SK-N-SH (cell line): ENCODE results near the gene RBM38. TPM values are rescaled to one million over a fixed set of nuclear protein-coding genes. Genes with fewer than 3 reads are reported as not detected.

Experiments
- CTCF ChIA-PET: fragments of 300-600, 350-600 bp; formaldehyde crosslinking; extraction: SDS; loops from one replicate; lab custom pipeline; 2021; lab: Yijun Ruan, JAX
- POLR2A ChIA-PET: fragments of 350-600 bp; sonication (Branson Sonifier 250); formaldehyde crosslinking; extraction: SDS; loops from one replicate; lab custom pipeline; 2020; ENCODE audit warnings: antibody characterized with exemption, inconsistent platforms; lab: Yijun Ruan, JAX
- DNase-seq: peaks from one replicate; pipeline ENCODE4 v3.0.0; 2012
- H2AFZ ChIP-seq: fragments of 200-600 bp; sonication (generic); 2 replicates; pipeline ENCODE4 v1.8.1; 2016; ENCODE audit warnings: antibody characterized with exemption, mild to moderate bottlenecking, low read depth
- H3F3A ChIP-seq: fragments of 200-600 bp; sonication (generic); replicated peaks from 2 replicates; pipeline ENCODE3; 2016; ENCODE audit warnings: antibody characterized with exemption, mild to moderate bottlenecking; ENCODE audit not compliant: insufficient read depth
- H3K27ac ChIP-seq, 2 experiments: fragments of 200-500 bp in 1 of 2; fragments of 200-600 bp in 1 of 2; sonication (Bioruptor generic) in 1 of 2; sonication (generic), shearing (Covaris generic) in 1 of 2; 2 replicates each; pipeline versions ENCODE4 v1.5.1 to v1.6.1; 2014 to 2016; ENCODE audit warnings: low read depth in 2 of 2, inconsistent platforms in 1 of 2, low read length in 1 of 2, mild to moderate bottlenecking in 1 of 2, mixed read lengths in 1 of 2
- H3K27me3 ChIP-seq: fragments of 200-600 bp; sonication (generic), shearing (Covaris generic); 2 replicates; pipeline ENCODE4 v1.6.1; 2016; ENCODE audit warnings: mixed run types; ENCODE audit not compliant: insufficient read depth
- H3K36me3 ChIP-seq, 2 experiments: fragments of 200-500 bp in 1 of 2; fragments of 200-600 bp in 1 of 2; sonication (Bioruptor generic) in 1 of 2; sonication (generic) in 1 of 2; replicated peaks in 1 of 2; 2 replicates each; pipeline versions ENCODE3 to v1.5.1; 2014 to 2016; ENCODE audit warnings: low read length in 1 of 2, mild to moderate bottlenecking in 1 of 2; ENCODE audit not compliant: insufficient read depth in 2 of 2, control insufficient read depth in 1 of 2
- H3K4me1 ChIP-seq, 2 experiments: fragments of 200-500 bp in 1 of 2; fragments of 200-600 bp in 1 of 2; sonication (Bioruptor generic) in 1 of 2; sonication (generic), shearing (Covaris generic) in 1 of 2; 2 replicates each; pipeline versions ENCODE4 v1.5.1 to v1.6.1; 2014 to 2016; ENCODE audit warnings: low read depth in 1 of 2, low read length in 1 of 2, mixed run types in 1 of 2; ENCODE audit not compliant: insufficient read depth in 2 of 2, control insufficient read depth in 1 of 2
- H3K4me2 ChIP-seq: fragments of 200-600 bp; sonication (generic), shearing (Covaris generic); 2 replicates; pipeline ENCODE4 v1.6.1; 2017; ENCODE audit warnings: mixed run types
- H3K4me3 ChIP-seq, 2 experiments: fragments of 200-500 bp in 1 of 2; fragments of 200-600 bp in 1 of 2; sonication (Bioruptor generic) in 1 of 2; sonication (generic), shearing (Covaris generic) in 1 of 2; 2 replicates each; pipeline versions ENCODE4 v1.5.1 to v1.8.1; 2014 to 2016; ENCODE audit warnings: low read depth in 2 of 2, inconsistent platforms in 1 of 2, low read length in 1 of 2, mild to moderate bottlenecking in 1 of 2, mixed read lengths in 1 of 2, moderate library complexity in 1 of 2
- H3K79me2 ChIP-seq: fragments of 200-600 bp; sonication (generic); 2 replicates; pipeline ENCODE4 v1.8.1; 2017; ENCODE audit warnings: mild to moderate bottlenecking; ENCODE audit not compliant: insufficient read depth
- H3K9ac ChIP-seq: fragments of 200-600 bp; sonication (generic); 2 replicates; pipeline ENCODE4 v1.6.1; 2017; ENCODE audit warnings: mixed run types
- H3K9me2 ChIP-seq: fragments of 200-600 bp; sonication (generic); 2 replicates; pipeline ENCODE4 v1.6.1; 2017; ENCODE audit warnings: mixed run types
- H3K9me3 ChIP-seq: fragments of 200-600 bp; sonication (generic); 2 replicates; pipeline ENCODE4 v1.6.1; 2017; ENCODE audit warnings: mixed run types, mild to moderate bottlenecking, moderate library complexity
- H4K20me1 ChIP-seq: fragments of 200-600 bp; sonication (generic); 2 replicates; pipeline ENCODE4 v1.6.1; 2017; ENCODE audit warnings: mild to moderate bottlenecking, mixed run types; ENCODE audit not compliant: insufficient read depth
- EP300 ChIP-seq, 2 experiments: IDR thresholded peaks; 2 replicates each; pipeline versions ENCODE4 v1.4.0 to v1.6.1; 2012; ENCODE audit warnings: borderline replicate concordance in 1 of 2, low read depth in 1 of 2, low read length in 1 of 2
- EZH2phosphoT487 ChIP-seq: fragments of 200-600 bp; sonication (generic); IDR thresholded peaks from 2 replicates; pipeline ENCODE4 v1.6.1; 2017; ENCODE audit warnings: low read depth, mixed run types, mild to moderate bottlenecking, antibody characterized with exemption, moderate library complexity, borderline replicate concordance
- FOXJ3 ChIP-seq: sonication (generic); formaldehyde crosslinking; IDR thresholded peaks from 2 replicates; pipeline ENCODE4 v1.5.1; 2020; ENCODE audit warnings: mild to moderate bottlenecking, missing genetic modification reagents
- FOXM1 ChIP-seq: IDR thresholded peaks from 2 replicates; pipeline ENCODE4 v1.4.0; 2012; ENCODE audit warnings: low read depth, mild to moderate bottlenecking
- MXI1 ChIP-seq: IDR thresholded peaks from 2 replicates; pipeline ENCODE4 v1.6.1; 2012; ENCODE audit warnings: mild to moderate bottlenecking, low read depth, low read length, improper control_type of control experiment
- NFIC ChIP-seq: IDR thresholded peaks from 2 replicates; pipeline ENCODE4 v1.4.0; 2012; ENCODE audit warnings: borderline replicate concordance
- NRF1 ChIP-seq: IDR thresholded peaks from 2 replicates; pipeline ENCODE4 v1.6.1; 2012; ENCODE audit warnings: low read depth, mild to moderate bottlenecking, low read length
- POLR2AphosphoS5 ChIP-seq: IDR thresholded peaks from 2 replicates; pipeline ENCODE4 v1.6.1; 2012; ENCODE audit warnings: low read depth, low read length
- RAD21 ChIP-seq: IDR thresholded peaks from 2 replicates; pipeline ENCODE4 v1.6.1; 2012; ENCODE audit warnings: mild to moderate bottlenecking, low read length
- RFX5 ChIP-seq: IDR thresholded peaks from 2 replicates; pipeline ENCODE4 v1.6.1; 2012; ENCODE audit warnings: mild to moderate bottlenecking, improper control_type of control experiment, low read length
- SMC3 ChIP-seq: IDR thresholded peaks from 2 replicates; pipeline ENCODE4 v1.6.1; 2012; ENCODE audit warnings: low read depth, low read length, improper control_type of control experiment
- TEAD4 ChIP-seq: IDR thresholded peaks from 2 replicates; pipeline ENCODE4 v1.4.0; 2012; ENCODE audit warnings: mild to moderate bottlenecking, borderline replicate concordance; ENCODE audit not compliant: insufficient read depth
- WGBS: methylation state at CpG from one replicate; pipeline ENCODE4 v1.1.6; 2017; ENCODE audit warnings: low lambda C conversion rate; 5-methylcytosine and 5-hydroxymethylcytosine counted together
- polyA plus RNA-seq, 3 experiments: library from polyadenylated mRNA; depleted of rRNA; stranded (reverse); fragments of >200 nt; gene quantifications; 2 replicates each; pipeline ENCODE4 v1.2.3, GENCODE V29; 2012
- TF ChIP-seq, protein P1 (sequence below): IDR thresholded peaks from 2 replicates; pipeline ENCODE4 v1.4.0; 2012; ENCODE audit warnings: low read depth, borderline replicate concordance
- TF ChIP-seq, protein P2 (sequence below): fragments of 200-600 bp; sonication (generic); IDR thresholded peaks from 2 replicates; pipeline ENCODE4 v1.6.1; 2017; ENCODE audit warnings: antibody characterized with exemption, mild to moderate bottlenecking, moderate library complexity
- TF ChIP-seq, protein P3 (sequence below): IDR thresholded peaks from 2 replicates; pipeline ENCODE4 v1.4.0; 2012; ENCODE audit warnings: low read depth, borderline replicate concordance
- TF ChIP-seq, protein P4 (sequence below): IDR thresholded peaks from 2 replicates; pipeline ENCODE4 v1.6.1; 2012; ENCODE audit warnings: mild to moderate bottlenecking, low read depth, low read length, moderate library complexity

RBM38 gene
- polyA plus RNA-seq, 1 of the 3 experiments (the other 2 are of a cell fraction), result 11.5 TPM

DNA sequence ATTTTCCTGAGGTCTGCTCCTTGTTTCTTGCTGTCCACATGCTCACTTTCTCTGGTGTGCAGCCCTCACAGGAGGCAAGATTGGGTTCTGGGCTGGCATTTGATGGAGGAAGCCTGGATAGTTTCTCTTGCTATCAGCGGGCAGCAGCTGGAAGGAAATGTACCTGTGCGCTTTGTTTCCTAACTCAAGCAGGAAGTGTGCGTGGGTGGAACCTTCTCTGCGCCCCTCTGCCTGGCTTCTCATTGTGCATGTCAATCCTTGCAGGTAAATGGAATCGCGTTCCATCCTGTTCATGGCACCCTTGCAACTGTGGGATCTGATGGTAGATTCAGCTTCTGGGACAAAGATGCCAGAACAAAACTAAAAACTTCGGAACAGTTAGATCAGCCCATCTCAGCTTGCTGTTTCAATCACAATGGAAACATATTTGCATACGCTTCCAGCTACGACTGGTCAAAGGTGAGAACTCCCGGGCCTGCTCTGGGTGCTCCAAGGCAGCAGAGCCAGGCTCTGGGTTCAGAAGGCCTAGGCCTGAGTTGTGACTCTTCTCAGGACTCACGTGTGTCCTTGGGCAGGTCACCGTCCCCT is 16.8 kb upstream of the RBM38 start:
- Histone ChIP-seq H3K27ac (no peak overlapping the region), H4K20me1 (no peaks in the 10 kb centered on the region), H3K36me3 (peaks cover 28 to 93% of the 10 kb centered on the region in 2 experiments), H3K9ac (no peak overlapping the region), H3K4me3 (no peak overlapping the region), H3K27me3 (no peaks in the 10 kb centered on the region), H3K4me2 (no peak overlapping the region), H3F3A (no peaks in the 10 kb centered on the region), H2AFZ (no peak overlapping the region), H3K9me2 (no peaks in the 10 kb centered on the region), H3K4me1 (no peaks in the 10 kb centered on the region), H3K9me3 (no peaks in the 10 kb centered on the region), H3K79me2 (no peaks in the 10 kb centered on the region)
- 97% methylated on average over 10 of the region's 12 CpGs for WGBS
- no peak for DNase-seq
- ChIA-PET POLR2A (interaction anchor here (0.6 kb wide), 1 partner anchor 93 kb away, joined by 3 read pairs; no protein-coding TSS in a partner anchor), CTCF (interaction anchor here (0.6 to 3.5 kb wide), 6 partner anchors 28 to 236 kb away, joined by 3 to 19 read pairs (median 4); no protein-coding TSS in a partner anchor)
- no peak for TF ChIP-seq TEAD4
- no peak for TF ChIP-seq EP300 (IDR thresholded peaks at IDR 0.05; ENCODE audit: borderline replicate concordance in 1 of 2, low read depth in 1 of 2, low read length in 1 of 2)
- no peak for TF ChIP-seq SMC3
- no peak for TF ChIP-seq FOXM1
- TF ChIP-seq RFX5, result no peak
- TF ChIP-seq MXI1, result no peak
- no peak for TF ChIP-seq NRF1
- TF ChIP-seq RAD21, result no peak
- TF ChIP-seq, protein P1, sequence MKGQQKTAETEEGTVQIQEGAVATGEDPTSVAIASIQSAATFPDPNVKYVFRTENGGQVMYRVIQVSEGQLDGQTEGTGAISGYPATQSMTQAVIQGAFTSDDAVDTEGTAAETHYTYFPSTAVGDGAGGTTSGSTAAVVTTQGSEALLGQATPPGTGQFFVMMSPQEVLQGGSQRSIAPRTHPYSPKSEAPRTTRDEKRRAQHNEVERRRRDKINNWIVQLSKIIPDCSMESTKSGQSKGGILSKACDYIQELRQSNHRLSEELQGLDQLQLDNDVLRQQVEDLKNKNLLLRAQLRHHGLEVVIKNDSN, result no peak
- TF ChIP-seq, protein P2, sequence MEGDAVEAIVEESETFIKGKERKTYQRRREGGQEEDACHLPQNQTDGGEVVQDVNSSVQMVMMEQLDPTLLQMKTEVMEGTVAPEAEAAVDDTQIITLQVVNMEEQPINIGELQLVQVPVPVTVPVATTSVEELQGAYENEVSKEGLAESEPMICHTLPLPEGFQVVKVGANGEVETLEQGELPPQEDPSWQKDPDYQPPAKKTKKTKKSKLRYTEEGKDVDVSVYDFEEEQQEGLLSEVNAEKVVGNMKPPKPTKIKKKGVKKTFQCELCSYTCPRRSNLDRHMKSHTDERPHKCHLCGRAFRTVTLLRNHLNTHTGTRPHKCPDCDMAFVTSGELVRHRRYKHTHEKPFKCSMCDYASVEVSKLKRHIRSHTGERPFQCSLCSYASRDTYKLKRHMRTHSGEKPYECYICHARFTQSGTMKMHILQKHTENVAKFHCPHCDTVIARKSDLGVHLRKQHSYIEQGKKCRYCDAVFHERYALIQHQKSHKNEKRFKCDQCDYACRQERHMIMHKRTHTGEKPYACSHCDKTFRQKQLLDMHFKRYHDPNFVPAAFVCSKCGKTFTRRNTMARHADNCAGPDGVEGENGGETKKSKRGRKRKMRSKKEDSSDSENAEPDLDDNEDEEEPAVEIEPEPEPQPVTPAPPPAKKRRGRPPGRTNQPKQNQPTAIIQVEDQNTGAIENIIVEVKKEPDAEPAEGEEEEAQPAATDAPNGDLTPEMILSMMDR, result no peak
- no peak for TF ChIP-seq EZH2phosphoT487

DNA sequence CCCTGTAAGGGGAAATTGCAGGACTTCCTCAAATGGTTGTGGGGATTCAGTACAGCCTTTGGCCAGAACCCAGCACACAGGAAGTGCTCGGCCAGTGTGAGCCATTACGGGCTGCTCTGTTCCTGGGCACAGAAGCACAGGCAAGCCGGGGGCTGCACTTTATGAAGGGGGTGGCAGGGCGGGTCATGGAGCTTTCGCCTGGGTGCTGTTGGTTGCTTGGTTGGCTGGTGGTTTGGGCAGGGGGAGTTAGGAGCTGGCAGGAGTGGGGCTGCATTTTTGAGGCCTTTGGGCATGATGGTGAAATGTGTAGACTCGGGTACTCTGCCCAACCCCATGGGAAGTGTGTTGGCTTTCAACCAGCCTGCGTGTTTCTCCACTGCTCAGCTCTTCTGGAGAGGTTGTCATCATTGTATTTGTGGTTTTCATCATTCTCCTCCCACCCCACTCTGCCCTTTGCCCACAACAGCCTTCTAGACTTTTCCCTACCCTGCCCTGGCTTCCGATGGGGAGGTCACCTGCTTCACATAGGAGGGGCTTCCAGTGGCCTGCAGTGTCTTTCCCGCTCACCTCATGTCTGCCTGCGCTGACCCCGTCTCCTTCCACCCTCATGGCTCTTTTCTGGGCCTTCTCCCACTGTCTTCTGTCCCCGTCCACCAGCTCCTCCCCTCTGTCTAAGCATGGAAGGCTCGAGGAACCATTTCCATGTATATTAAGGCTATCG is 16.1 kb upstream of the RBM38 start:
- ChIA-PET POLR2A (no interaction called here), CTCF (interaction anchor here (0.6 to 3.5 kb wide), 5 partner anchors 28 to 236 kb away, joined by 3 to 19 read pairs (median 4); no protein-coding TSS in a partner anchor)
- TF ChIP-seq, protein P3, sequence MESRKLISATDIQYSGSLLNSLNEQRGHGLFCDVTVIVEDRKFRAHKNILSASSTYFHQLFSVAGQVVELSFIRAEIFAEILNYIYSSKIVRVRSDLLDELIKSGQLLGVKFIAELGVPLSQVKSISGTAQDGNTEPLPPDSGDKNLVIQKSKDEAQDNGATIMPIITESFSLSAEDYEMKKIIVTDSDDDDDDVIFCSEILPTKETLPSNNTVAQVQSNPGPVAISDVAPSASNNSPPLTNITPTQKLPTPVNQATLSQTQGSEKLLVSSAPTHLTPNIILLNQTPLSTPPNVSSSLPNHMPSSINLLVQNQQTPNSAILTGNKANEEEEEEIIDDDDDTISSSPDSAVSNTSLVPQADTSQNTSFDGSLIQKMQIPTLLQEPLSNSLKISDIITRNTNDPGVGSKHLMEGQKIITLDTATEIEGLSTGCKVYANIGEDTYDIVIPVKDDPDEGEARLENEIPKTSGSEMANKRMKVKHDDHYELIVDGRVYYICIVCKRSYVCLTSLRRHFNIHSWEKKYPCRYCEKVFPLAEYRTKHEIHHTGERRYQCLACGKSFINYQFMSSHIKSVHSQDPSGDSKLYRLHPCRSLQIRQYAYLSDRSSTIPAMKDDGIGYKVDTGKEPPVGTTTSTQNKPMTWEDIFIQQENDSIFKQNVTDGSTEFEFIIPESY, result no peak
- TF ChIP-seq, protein P4, sequence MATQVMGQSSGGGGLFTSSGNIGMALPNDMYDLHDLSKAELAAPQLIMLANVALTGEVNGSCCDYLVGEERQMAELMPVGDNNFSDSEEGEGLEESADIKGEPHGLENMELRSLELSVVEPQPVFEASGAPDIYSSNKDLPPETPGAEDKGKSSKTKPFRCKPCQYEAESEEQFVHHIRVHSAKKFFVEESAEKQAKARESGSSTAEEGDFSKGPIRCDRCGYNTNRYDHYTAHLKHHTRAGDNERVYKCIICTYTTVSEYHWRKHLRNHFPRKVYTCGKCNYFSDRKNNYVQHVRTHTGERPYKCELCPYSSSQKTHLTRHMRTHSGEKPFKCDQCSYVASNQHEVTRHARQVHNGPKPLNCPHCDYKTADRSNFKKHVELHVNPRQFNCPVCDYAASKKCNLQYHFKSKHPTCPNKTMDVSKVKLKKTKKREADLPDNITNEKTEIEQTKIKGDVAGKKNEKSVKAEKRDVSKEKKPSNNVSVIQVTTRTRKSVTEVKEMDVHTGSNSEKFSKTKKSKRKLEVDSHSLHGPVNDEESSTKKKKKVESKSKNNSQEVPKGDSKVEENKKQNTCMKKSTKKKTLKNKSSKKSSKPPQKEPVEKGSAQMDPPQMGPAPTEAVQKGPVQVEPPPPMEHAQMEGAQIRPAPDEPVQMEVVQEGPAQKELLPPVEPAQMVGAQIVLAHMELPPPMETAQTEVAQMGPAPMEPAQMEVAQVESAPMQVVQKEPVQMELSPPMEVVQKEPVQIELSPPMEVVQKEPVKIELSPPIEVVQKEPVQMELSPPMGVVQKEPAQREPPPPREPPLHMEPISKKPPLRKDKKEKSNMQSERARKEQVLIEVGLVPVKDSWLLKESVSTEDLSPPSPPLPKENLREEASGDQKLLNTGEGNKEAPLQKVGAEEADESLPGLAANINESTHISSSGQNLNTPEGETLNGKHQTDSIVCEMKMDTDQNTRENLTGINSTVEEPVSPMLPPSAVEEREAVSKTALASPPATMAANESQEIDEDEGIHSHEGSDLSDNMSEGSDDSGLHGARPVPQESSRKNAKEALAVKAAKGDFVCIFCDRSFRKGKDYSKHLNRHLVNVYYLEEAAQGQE, result no peak
- TF ChIP-seq FOXM1, result no peak
- no peak for TF ChIP-seq NFIC
- no peak for TF ChIP-seq FOXJ3 (CRISPR knock-in tag)
- TF ChIP-seq POLR2AphosphoS5, result no peak

More for the DNA sequence above, 16.1 kb upstream of the RBM38 start:
- H4K20me1 ChIP-seq, result no peaks in the 10 kb centered on the region
- no peaks in the 10 kb centered on the region for H3K27me3 ChIP-seq
- WGBS, result 95% methylated on average over 12 of the region's 14 CpGs
- no peak overlapping the region for H2AFZ ChIP-seq
- H3K9me2 ChIP-seq, result no peaks in the 10 kb centered on the region
- H3K79me2 ChIP-seq, result no peaks in the 10 kb centered on the region
- no peaks in the 10 kb centered on the region for H3K9me3 ChIP-seq
- no peak for DNase-seq
- H3K4me3 ChIP-seq, result no peak overlapping the region
- no peaks in the 10 kb centered on the region for H3F3A ChIP-seq
- no peak overlapping the region for H3K4me2 ChIP-seq
- H3K9ac ChIP-seq, result no peak overlapping the region
- no peak overlapping the region for H3K27ac ChIP-seq
- H3K36me3 ChIP-seq, result peaks cover 22 to 93% of the 10 kb centered on the region in 2 experiments
- H3K4me1 ChIP-seq, result no peaks in the 10 kb centered on the region
